Measurements from ENCODE around the gene FLRT3. TPM values are rescaled to one million over a fixed set of nuclear protein-coding genes. Genes with fewer than 3 reads are reported as not detected.
A peak's percentile ranks its signal among the peaks of the same experiment; 100 is the strongest.

The FLRT3 gene
- total RNA-seq, 1 donor from 2014 or later: 41.8 TPM

- Histone ChIP-seq H3K9me3 (ENCODE audit: low read depth) (no peaks in the 10 kb centered on the region), H3K27ac (no peak overlapping the region), H3K4me3 (peak overlapping the region; percentile 67), H3K9ac (no peak overlapping the region), H4K20me1 (ENCODE audit: low read depth) (no peaks in the 10 kb centered on the region), H3F3A (ENCODE audit: low read depth) (peaks cover 9% of the 10 kb centered on the region), H3K79me2 (ENCODE audit: low read depth) (peaks cover 88% of the 10 kb centered on the region), H3K4me2 (peak overlapping the region; percentile 90), H3K27me3 (no peaks in the 10 kb centered on the region), H3K36me3 (no peaks in the 10 kb centered on the region), H3K4me1 (peaks cover 55% of the 10 kb centered on the region), H2AFZ (replicated peaks) (no peak overlapping the region)
- peaks cover 17% of the 10 kb centered on the region for H3K4me1 Mint-ChIP-seq
- TF ChIP-seq EZH2phosphoT487 (IDR thresholded peaks at IDR 0.05): no peak
- TF ChIP-seq, protein P1, sequence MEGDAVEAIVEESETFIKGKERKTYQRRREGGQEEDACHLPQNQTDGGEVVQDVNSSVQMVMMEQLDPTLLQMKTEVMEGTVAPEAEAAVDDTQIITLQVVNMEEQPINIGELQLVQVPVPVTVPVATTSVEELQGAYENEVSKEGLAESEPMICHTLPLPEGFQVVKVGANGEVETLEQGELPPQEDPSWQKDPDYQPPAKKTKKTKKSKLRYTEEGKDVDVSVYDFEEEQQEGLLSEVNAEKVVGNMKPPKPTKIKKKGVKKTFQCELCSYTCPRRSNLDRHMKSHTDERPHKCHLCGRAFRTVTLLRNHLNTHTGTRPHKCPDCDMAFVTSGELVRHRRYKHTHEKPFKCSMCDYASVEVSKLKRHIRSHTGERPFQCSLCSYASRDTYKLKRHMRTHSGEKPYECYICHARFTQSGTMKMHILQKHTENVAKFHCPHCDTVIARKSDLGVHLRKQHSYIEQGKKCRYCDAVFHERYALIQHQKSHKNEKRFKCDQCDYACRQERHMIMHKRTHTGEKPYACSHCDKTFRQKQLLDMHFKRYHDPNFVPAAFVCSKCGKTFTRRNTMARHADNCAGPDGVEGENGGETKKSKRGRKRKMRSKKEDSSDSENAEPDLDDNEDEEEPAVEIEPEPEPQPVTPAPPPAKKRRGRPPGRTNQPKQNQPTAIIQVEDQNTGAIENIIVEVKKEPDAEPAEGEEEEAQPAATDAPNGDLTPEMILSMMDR (IDR thresholded peaks at IDR 0.05): no peak
- TF ChIP-seq EZH2 (IDR thresholded peaks at IDR 0.05): no peak
- peak overlapping the region; percentile 40 for H3K27ac Mint-ChIP-seq
- H3K36me3 Mint-ChIP-seq: peaks cover 33% of the 10 kb centered on the region
- no peak for DNase-seq (ENCODE audit: low spot score)
- peak overlapping the region; percentile 91 for H3K4me3 Mint-ChIP-seq
- peaks cover 2% of the 10 kb centered on the region for H3K27me3 Mint-ChIP-seq (ENCODE audit: insufficient read depth, low read depth)
- peaks cover 22% of the 10 kb centered on the region for H3K9me3 Mint-ChIP-seq
Measured at GRCh38 chr20:14333721-14334120, 3.7 kb downstream of the FLRT3 start.

DNA sequence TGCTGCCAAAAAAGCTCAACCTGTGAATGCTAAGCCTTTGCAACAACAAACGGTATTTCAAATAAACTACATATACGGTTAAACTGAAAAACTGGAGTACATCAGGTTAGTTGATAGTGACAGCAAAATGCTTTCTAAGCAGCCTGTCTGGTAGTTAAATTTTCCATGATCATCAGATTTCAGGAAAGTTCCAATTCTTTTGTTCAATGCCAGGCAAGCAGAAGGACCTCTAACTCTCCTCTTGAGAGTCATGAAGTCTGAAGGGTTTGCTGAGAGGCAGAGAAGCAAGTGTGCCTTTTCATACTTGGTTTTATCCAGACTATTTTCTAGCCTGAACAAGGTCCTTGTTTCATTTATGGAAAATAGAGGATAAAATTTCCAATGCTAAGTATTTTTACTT is 4.5 kb downstream of the FLRT3 start:
- peaks cover 96% of the 10 kb centered on the region for H3K79me2 ChIP-seq (ENCODE audit: low read depth)
- H3K36me3 ChIP-seq: peaks cover 4% of the 10 kb centered on the region
- no peaks in the 10 kb centered on the region for H3K9me3 ChIP-seq (ENCODE audit: low read depth)
- H3K9me3 Mint-ChIP-seq: peaks cover 29% of the 10 kb centered on the region
- H3K27me3 Mint-ChIP-seq (ENCODE audit: insufficient read depth, low read depth): no peaks in the 10 kb centered on the region
- H3K4me3 Mint-ChIP-seq: peak overlapping the region; percentile 91
- H3K27ac ChIP-seq: peak overlapping the region; percentile 34
- H3K4me3 ChIP-seq: peak overlapping the region; percentile 67
- no peak overlapping the region for H3K9ac ChIP-seq
- TF ChIP-seq EZH2 (IDR thresholded peaks at IDR 0.05) (no peak), EZH2phosphoT487 (IDR thresholded peaks at IDR 0.05) (no peak)
- TF ChIP-seq, protein P1 (IDR thresholded peaks at IDR 0.05): no peak
- H3F3A ChIP-seq (ENCODE audit: low read depth): peaks cover 9% of the 10 kb centered on the region
- H4K20me1 ChIP-seq (ENCODE audit: low read depth): no peaks in the 10 kb centered on the region
- H3K4me2 ChIP-seq: peak overlapping the region; percentile 90
- peaks cover 39% of the 10 kb centered on the region for H3K36me3 Mint-ChIP-seq
- no peak overlapping the region for H2AFZ ChIP-seq (replicated peaks)
- H3K4me1 Mint-ChIP-seq: peaks cover 17% of the 10 kb centered on the region
- peak overlapping the region; percentile 40 for H3K27ac Mint-ChIP-seq
- peak; percentile 41 for DNase-seq (ENCODE audit: low spot score)
- H3K27me3 ChIP-seq: no peaks in the 10 kb centered on the region
- H3K4me1 ChIP-seq: peaks cover 55% of the 10 kb centered on the region

- Histone ChIP-seq H3K27ac (peak overlapping the region; percentile 34), H3F3A (ENCODE audit: low read depth) (peaks cover under 1% of the 10 kb centered on the region), H3K79me2 (ENCODE audit: low read depth) (peaks cover 100% of the 10 kb centered on the region), H3K4me2 (peak overlapping the region; percentile 90), H2AFZ (replicated peaks) (peak overlapping the region; percentile 1), H3K4me3 (peak overlapping the region; percentile 67), H3K36me3 (peaks cover 12% of the 10 kb centered on the region), H3K27me3 (no peaks in the 10 kb centered on the region), H3K9me3 (ENCODE audit: low read depth) (no peaks in the 10 kb centered on the region), H4K20me1 (ENCODE audit: low read depth) (no peaks in the 10 kb centered on the region), H3K9ac (no peak overlapping the region), H3K4me1 (peaks cover 55% of the 10 kb centered on the region)
- no peak for DNase-seq (ENCODE audit: low spot score)
- TF ChIP-seq EZH2phosphoT487 (IDR thresholded peaks at IDR 0.05) (no peak), EZH2 (IDR thresholded peaks at IDR 0.05) (no peak)
- TF ChIP-seq, protein P1 (IDR thresholded peaks at IDR 0.05): no peak
- Mint-ChIP-seq H3K4me3 (peak overlapping the region; percentile 68), H3K27ac (no peak overlapping the region), H3K27me3 (ENCODE audit: insufficient read depth, low read depth) (no peaks in the 10 kb centered on the region), H3K36me3 (peaks cover 48% of the 10 kb centered on the region), H3K9me3 (peaks cover 37% of the 10 kb centered on the region), H3K4me1 (peaks cover 17% of the 10 kb centered on the region)
Measured at GRCh38 chr20:14331646-14332045, 5.8 kb downstream of the FLRT3 start.
